H1 (cell line): ENCODE data around the gene TMEM107. TPM values are rescaled to one million over a fixed set of nuclear protein-coding genes. Genes with fewer than 3 reads are reported as not detected.

Experiments used
- CTCF ChIA-PET: fragments of 300-600 bp; sonication (Branson Sonifier 250); formaldehyde crosslinking; loops from one replicate; lab custom pipeline; 2021; ENCODE audit not compliant: partially characterized antibody; lab: Charles Lee
- POLR2A ChIA-PET: fragments of 300-600 bp; sonication (Branson Sonifier 250); formaldehyde crosslinking; loops from one replicate; lab custom pipeline; 2021; ENCODE audit warnings: inconsistent platforms; ENCODE audit not compliant: partially characterized antibody; lab: Charles Lee
- DNase-seq, 2 experiments: peaks; one replicate each; pipeline versions ENCODE4 v3.0.0 to v3.0.0-alpha.2; 2010 to 2022; ENCODE audit warnings: low spot score in 2 of 2, low read depth in 1 of 2, mixed read lengths in 1 of 2
- FAIRE-seq: peaks from 2 replicates; lab custom pipeline; 2011; peaks lifted over from hg19 to GRCh38; lab: Jason Lieb, UNC
- H2AFZ ChIP-seq: 2 replicates; pipeline ENCODE4 v1.8.1; 2012; ENCODE audit warnings: low read length, inconsistent platforms
- H2AK5ac ChIP-seq: 2 replicates; pipeline ENCODE4 v1.6.1; 2013; ENCODE audit warnings: low read depth, low read length
- H2BK120ac ChIP-seq: replicated peaks from 2 replicates; pipeline ENCODE3; 2013; ENCODE audit warnings: low read depth, low read length, inconsistent platforms
- H2BK12ac ChIP-seq: 2 replicates; pipeline ENCODE4 v1.6.1; 2013; ENCODE audit warnings: low read depth, low read length
- H2BK15ac ChIP-seq: 2 replicates; pipeline ENCODE4 v1.6.1; 2013; ENCODE audit warnings: low read length
- H2BK20ac ChIP-seq: 2 replicates; pipeline ENCODE4 v1.6.1; 2013; ENCODE audit warnings: low read length
- H2BK5ac ChIP-seq: 2 replicates; pipeline ENCODE4 v1.6.1; 2013; ENCODE audit warnings: low read depth, low read length
- H3K14ac ChIP-seq: 2 replicates; pipeline ENCODE4 v1.6.1; 2013; ENCODE audit warnings: inconsistent platforms; ENCODE audit not compliant: insufficient read length
- H3K18ac ChIP-seq: 2 replicates; pipeline ENCODE4 v1.6.1; 2013; ENCODE audit warnings: low read length; ENCODE audit errors: extremely low read depth
- H3K23ac ChIP-seq: 2 replicates; pipeline ENCODE4 v1.6.1; 2013; ENCODE audit warnings: inconsistent platforms; ENCODE audit not compliant: insufficient read length
- H3K23me2 ChIP-seq: 2 replicates; pipeline ENCODE4 v1.6.1; 2013; ENCODE audit warnings: low read depth, low read length
- H3K27ac ChIP-seq: 2 replicates; pipeline ENCODE4 v1.6.1; 2011; ENCODE audit warnings: low read depth, low read length, inconsistent platforms
- H3K27me3 ChIP-seq, 4 experiments: replicated peaks in 1 of 4; 1 replicate in 1 of 4; 2 replicates in 3 of 4; pipeline versions ENCODE4 v1.6.1 to v1.8.1; 2011 to 2013; ENCODE audit warnings: low read length in 3 of 4, mild to moderate bottlenecking in 3 of 4, inconsistent platforms in 2 of 4, mixed read lengths in 2 of 4, moderate library complexity in 1 of 4; ENCODE audit not compliant: control insufficient read depth in 3 of 4, insufficient read depth in 3 of 4; ENCODE audit errors: extremely low read depth in 1 of 4
- H3K36me3 ChIP-seq, 4 experiments: 2 replicates each; pipeline versions ENCODE4 v1.6.1 to v1.8.1; 2011 to 2013; ENCODE audit warnings: mild to moderate bottlenecking in 4 of 4, low read length in 3 of 4, moderate library complexity in 2 of 4, control low read depth in 1 of 4, inconsistent platforms in 1 of 4; ENCODE audit not compliant: insufficient read depth in 4 of 4, control insufficient read depth in 2 of 4
- H3K4ac ChIP-seq: replicated peaks from 2 replicates; pipeline ENCODE3; 2013; ENCODE audit warnings: low read length, low read depth, mixed read lengths, inconsistent platforms; ENCODE audit not compliant: insufficient read length
- H3K4me1 ChIP-seq, 4 experiments: replicated peaks in 1 of 4; 1 replicate in 1 of 4; 2 replicates in 3 of 4; pipeline versions ENCODE4 v1.6.1 to v1.8.1; 2011 to 2013; ENCODE audit warnings: low read length in 3 of 4, inconsistent platforms in 2 of 4, mixed read lengths in 1 of 4; ENCODE audit not compliant: insufficient read depth in 4 of 4, control insufficient read depth in 3 of 4
- H3K4me2 ChIP-seq, 2 experiments: 2 replicates each; pipeline versions ENCODE4 v1.6.1 to v1.8.1; 2011 to 2013; ENCODE audit warnings: low read depth in 2 of 2, low read length in 2 of 2, control low read depth in 1 of 2, inconsistent platforms in 1 of 2, mild to moderate bottlenecking in 1 of 2; ENCODE audit not compliant: insufficient read depth in 1 of 2
- H3K4me3 ChIP-seq, 4 experiments: fragments of 200-600, 300-600 bp in 1 of 4; sonication (generic), shearing (Covaris generic), sonication (Bioruptor Twin) in 1 of 4; 2 replicates each; pipeline versions ENCODE4 v1.5.1 to v1.8.1; 2011 to 2016; ENCODE audit warnings: low read length in 4 of 4, low read depth in 3 of 4, control low read depth in 2 of 4, inconsistent platforms in 2 of 4, mild to moderate bottlenecking in 2 of 4, mixed read lengths in 1 of 4, moderate library complexity in 1 of 4; ENCODE audit not compliant: insufficient read depth in 2 of 4; ENCODE audit errors: extremely low read depth in 1 of 4
- H3K56ac ChIP-seq: replicated peaks from 2 replicates; pipeline ENCODE3; 2013; ENCODE audit warnings: low read depth, mild to moderate bottlenecking, mixed read lengths, low read length, inconsistent platforms; ENCODE audit not compliant: insufficient read length
- H3K79me1 ChIP-seq: 2 replicates; pipeline ENCODE4 v1.6.1; 2013; ENCODE audit warnings: low read depth, low read length, control low read depth
- H3K79me2 ChIP-seq, 2 experiments: 2 replicates each; pipeline versions ENCODE4 v1.6.1 to v1.8.1; 2012 to 2013; ENCODE audit warnings: low read length in 2 of 2, mild to moderate bottlenecking in 2 of 2, inconsistent platforms in 1 of 2; ENCODE audit not compliant: insufficient read depth in 2 of 2, control insufficient read depth in 1 of 2
- H3K9ac ChIP-seq, 4 experiments: replicated peaks in 1 of 4; 1 replicate in 1 of 4; 2 replicates in 3 of 4; pipeline versions ENCODE4 v1.6.1 to v1.8.1; 2011 to 2013; ENCODE audit warnings: low read depth in 3 of 4, low read length in 3 of 4, control low read depth in 2 of 4, mild to moderate bottlenecking in 2 of 4, moderate library complexity in 2 of 4, inconsistent platforms in 1 of 4; ENCODE audit errors: extremely low read depth in 1 of 4
- H3K9me3 ChIP-seq, 2 experiments: 2 replicates each; pipeline versions ENCODE4 v1.6.1 to v1.8.1; 2012 to 2013; ENCODE audit warnings: mild to moderate bottlenecking in 2 of 2, moderate library complexity in 2 of 2, control low read depth in 1 of 2, inconsistent platforms in 1 of 2, low read depth in 1 of 2, low read length in 1 of 2, mixed read lengths in 1 of 2; ENCODE audit not compliant: insufficient read depth in 2 of 2
- H4K20me1 ChIP-seq, 2 experiments: replicated peaks in 1 of 2; 2 replicates each; pipeline versions ENCODE3 to v1.8.1; 2011 to 2013; ENCODE audit warnings: inconsistent platforms in 2 of 2, low read length in 2 of 2, mild to moderate bottlenecking in 1 of 2; ENCODE audit not compliant: insufficient read depth in 2 of 2, control insufficient read depth in 1 of 2
- H4K5ac ChIP-seq: 2 replicates; pipeline ENCODE4 v1.6.1; 2013; ENCODE audit warnings: low read length, low read depth, mixed read lengths, inconsistent platforms; ENCODE audit not compliant: insufficient read length
- H4K8ac ChIP-seq: 2 replicates; pipeline ENCODE4 v1.8.0; 2013; ENCODE audit warnings: mild to moderate bottlenecking, moderate library complexity, low read length, inconsistent platforms; ENCODE audit not compliant: insufficient read depth; ENCODE audit errors: extremely low read depth
- H4K91ac ChIP-seq: replicated peaks from 2 replicates; pipeline ENCODE3; 2013; ENCODE audit warnings: low read length, mixed read lengths, inconsistent platforms; ENCODE audit not compliant: insufficient read length
- GABPA ChIP-seq: IDR thresholded peaks from 2 replicates; pipeline ENCODE4 v1.6.1; 2011; ENCODE audit warnings: mild to moderate bottlenecking, low read length, moderate library complexity, borderline replicate concordance; ENCODE audit not compliant: insufficient read depth
- WGBS, 2 experiments: shearing (Covaris generic) in 1 of 2; methylation state at CpG; one replicate each; pipeline versions ENCODE4 v1.1.6 to v1.1.7; 2013 to 2015; ENCODE audit warnings: low lambda C conversion rate in 2 of 2, mixed read lengths in 2 of 2, inconsistent platforms in 1 of 2, low coverage in 1 of 2, missing lambda C conversion rate in 1 of 2; ENCODE audit not compliant: insufficient replicate concordance in 2 of 2, insufficient coverage in 1 of 2, insufficient read length in 1 of 2; ENCODE audit errors: extremely low coverage in 1 of 2, missing lambda C conversion rate in 1 of 2; 5-methylcytosine and 5-hydroxymethylcytosine counted together
- polyA plus RNA-seq, 7 experiments: library from polyadenylated mRNA; depleted of rRNA in 3 of 7; stranded (reverse) in 5 of 7; unstranded in 2 of 7; fragments of >200 nt in 5 of 7; fragments of 200-250 nt in 2 of 7; gene quantifications; 1 replicate in 5 of 7; 2 replicates in 1 of 7; 4 replicates in 1 of 7; pipeline versions ENCODE4 v1.2.1 to v1.2.3, GENCODE V29; 2011 to 2013; ENCODE audit warnings: missing spikeins in 2 of 7, mixed read lengths in 2 of 7
- total RNA-seq: library from RNA; stranded (reverse); fragmentation: NEBNext Ultra II Directional; extraction: Animal tissue kit (Norgen Biotek cat#: 25700); gene quantifications from 2 replicates; pipeline ENCODE4 v1.2.1, GENCODE V29; 2021

Gene TMEM107
- total and polyA plus RNA-seq, 2 of the 8 experiments (the other 6 are each of a cell fraction or from before 2014, with no cell fraction given): 17.3 to 21.5 TPM

DNA sequence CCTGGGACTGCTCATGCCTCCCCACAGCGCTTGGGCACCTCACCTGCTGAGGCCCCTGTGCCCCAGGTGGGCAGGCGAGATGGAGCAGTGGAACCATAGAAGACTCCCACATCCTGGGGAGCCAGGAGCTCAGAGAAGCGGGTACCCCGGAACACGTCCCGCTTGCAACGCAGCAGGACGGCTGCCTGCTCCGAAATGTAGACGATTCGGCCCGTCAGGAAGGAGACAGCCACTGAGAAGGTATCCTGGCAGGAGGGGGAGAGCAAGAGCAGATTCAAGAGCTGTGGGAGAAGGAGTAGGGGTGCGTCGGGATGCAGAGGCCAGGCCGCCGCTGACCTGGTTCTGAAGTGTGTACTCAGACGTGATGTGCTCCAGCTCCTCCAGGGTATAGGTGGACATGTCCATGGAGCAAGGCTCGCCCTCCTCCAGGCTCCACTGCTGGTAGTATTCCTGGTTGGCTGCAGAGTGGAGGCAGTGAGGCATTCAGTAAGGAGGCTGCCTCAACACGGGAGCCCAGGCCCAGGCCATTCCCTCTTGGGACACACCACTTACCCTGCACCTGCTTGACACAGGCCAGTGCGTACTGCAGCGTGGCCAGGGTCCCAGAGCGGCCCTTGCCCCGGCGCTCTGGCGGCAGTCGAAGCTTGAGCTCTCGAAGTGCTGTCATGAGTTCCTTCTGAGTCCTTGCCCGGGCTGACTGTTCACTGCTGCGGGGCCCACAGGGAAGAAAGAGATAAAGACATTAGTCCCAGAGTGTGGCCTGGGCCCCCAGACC, 26.6 kb downstream of the TMEM107 start:
- Histone ChIP-seq H3K56ac (no peak overlapping the region), H4K5ac (no peak overlapping the region), H3K79me2 (peaks cover 0 to 5% of the 10 kb centered on the region in 2 experiments; a peak in 1 of 4 replicates), H2AFZ (no peak overlapping the region), H3K14ac (no peak overlapping the region), H3K79me1 (peaks cover 7% of the 10 kb centered on the region; the same call in 1 of the 2 replicates), H2BK12ac (no peak overlapping the region), H2AK5ac (no peak overlapping the region), H3K27ac (no peak overlapping the region), H2BK20ac (no peak overlapping the region), H2BK15ac (no peak overlapping the region), H4K20me1 (peaks cover 2 to 24% of the 10 kb centered on the region in 2 experiments), H2BK120ac (no peak overlapping the region), H3K4me1 (peaks cover 5 to 18% (median 13%) of the 10 kb centered on the region in 4 experiments), H3K4me3 (no peak overlapping the region), H3K23ac (no peak overlapping the region), H3K23me2 (peaks cover 13% of the 10 kb centered on the region), H3K27me3 (no peaks in the 10 kb centered on the region), H3K9me3 (no peaks in the 10 kb centered on the region), H3K9ac (no peak overlapping the region), H3K4me2 (no peak overlapping the region), H3K4ac (no peak overlapping the region), H4K8ac (no peak overlapping the region; the same call in 1 of the 2 replicates), H2BK5ac (no peak overlapping the region), H3K36me3 (peaks cover 13 to 45% (median 30%) of the 10 kb centered on the region in 4 experiments; a peak in 7 of 8 replicates), H3K18ac (no peak overlapping the region), H4K91ac (no peak overlapping the region)
- POLR2A ChIA-PET: interaction anchor here (2.3 to 6.4 kb wide), 3 partner anchors 10 to 24 kb away, joined by 10 to 62 read pairs (median 33); no protein-coding TSS in a partner anchor
- WGBS, 2 experiments: 91% methylated on average over 29 of the region's 29 CpGs; no CpG with 5 or more reads in 1 of the 2 experiments
- CTCF ChIA-PET: interaction anchor here (1.7 to 14.1 kb wide), 4 partner anchors 8 to 23 kb away, joined by 3 to 133 read pairs (median 9); partner anchors contain the start of gene VAMP2
- FAIRE-seq: no peak
- TF ChIP-seq GABPA: no peak
- no peak for DNase-seq
